ENCODE data around the gene IP6K1.

IP6K1 gene

DNA sequence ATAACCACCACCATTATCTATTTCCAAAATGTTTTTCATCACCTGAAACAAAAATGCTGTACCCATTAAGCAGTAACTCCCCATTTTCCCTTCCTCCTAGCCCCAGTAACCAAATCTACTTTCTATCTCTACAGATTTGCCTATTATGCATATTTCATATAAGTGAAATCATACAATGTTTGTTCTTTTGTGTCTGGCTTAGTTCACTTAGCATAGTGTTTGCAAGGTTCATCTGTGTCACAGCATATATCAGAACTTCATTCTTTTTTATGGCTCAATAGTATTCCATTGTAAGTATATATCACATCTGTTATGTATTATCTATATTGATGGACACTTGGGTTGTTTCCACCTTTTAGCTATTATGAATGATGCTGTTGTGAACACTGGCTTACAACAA is 45.9 kb downstream of the IP6K1 start:
- H3K4me3 ChIP-seq (ENCODE audit: low read depth, low read length): no peak overlapping the region
- no peak for TF ChIP-seq CTCF (IDR thresholded peaks at IDR 0.05; ENCODE audit: low read depth, low read length)

DNA sequence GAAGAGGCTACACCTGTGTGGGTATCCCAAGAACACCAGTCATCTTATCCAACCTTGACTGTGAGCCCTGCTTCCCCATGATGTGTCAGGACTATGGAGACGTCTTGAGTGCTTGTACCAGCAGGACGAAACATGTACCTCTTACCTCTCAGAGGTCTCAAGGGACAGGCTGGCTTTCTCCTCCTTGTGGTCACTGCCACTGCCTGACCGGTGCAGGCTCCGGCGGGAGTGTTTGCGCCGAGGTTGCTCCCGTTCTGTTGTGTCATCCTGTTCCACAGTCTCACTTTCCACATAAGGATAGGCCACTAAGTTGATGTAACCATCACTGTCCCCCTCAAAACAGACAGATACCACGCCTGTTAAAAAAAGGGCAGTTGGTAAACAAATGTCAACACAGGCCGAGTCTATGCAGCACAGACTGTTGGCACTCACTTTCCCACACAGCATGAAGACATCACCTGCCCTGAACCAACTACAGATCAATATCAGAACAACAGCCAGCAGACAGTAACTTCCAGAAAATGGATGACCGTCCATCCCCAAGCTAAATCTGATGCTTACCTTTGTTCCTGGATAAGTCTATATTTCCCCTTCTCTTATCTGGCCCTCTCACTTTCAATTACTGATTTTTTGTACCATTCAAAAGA is 48.2 kb downstream of the IP6K1 start:
- no peak for TF ChIP-seq CTCF (IDR thresholded peaks at IDR 0.05; ENCODE audit: low read depth, low read length)
- no peak overlapping the region for H3K4me3 ChIP-seq (ENCODE audit: low read depth, low read length)

DNA sequence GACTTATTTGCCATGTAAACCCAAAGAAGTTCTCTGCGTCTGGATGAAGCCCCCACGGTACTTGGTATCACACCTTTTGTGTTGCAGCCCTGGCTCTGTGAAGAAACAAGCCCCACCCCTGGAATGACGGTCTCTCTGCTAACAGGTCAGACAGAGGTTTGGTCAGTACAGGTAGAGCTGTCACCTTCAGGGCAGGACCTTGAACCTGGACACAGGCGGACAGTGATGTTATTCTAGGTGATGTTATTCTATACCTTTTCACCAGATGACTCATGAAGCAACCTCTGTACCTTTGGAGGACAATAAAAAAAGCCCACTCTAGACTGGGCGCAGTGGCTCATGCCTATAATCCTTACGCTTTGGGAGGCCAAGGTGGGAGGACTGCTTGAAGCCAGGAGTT is 51.6 kb downstream of the IP6K1 start:
- TF ChIP-seq CTCF (IDR thresholded peaks at IDR 0.05; ENCODE audit: low read depth, low read length): no peak
- H3K4me3 ChIP-seq (ENCODE audit: low read depth, low read length): no peak overlapping the region

DNA sequence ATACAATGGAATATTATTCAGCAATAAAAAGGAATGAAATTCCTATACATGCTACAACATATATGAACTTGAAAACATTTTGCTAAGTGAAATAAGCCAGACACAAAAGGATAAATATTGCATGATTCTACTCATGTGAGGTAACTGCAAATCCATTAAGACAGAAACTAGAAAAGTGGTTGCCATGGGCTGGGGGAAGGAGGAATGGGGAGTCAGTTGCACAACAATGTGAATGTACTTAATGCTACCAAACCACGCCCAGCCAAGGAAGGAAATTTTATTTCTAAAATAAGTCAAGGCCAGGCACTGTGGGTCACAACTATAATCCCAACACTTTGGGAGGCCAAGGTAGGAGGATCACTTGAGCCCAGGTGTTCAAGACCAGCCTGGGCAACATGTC is 52.8 kb downstream of the IP6K1 start:
- no peak overlapping the region for H3K4me3 ChIP-seq (ENCODE audit: low read depth, low read length)
- TF ChIP-seq CTCF (IDR thresholded peaks at IDR 0.05; ENCODE audit: low read depth, low read length): no peak

DNA sequence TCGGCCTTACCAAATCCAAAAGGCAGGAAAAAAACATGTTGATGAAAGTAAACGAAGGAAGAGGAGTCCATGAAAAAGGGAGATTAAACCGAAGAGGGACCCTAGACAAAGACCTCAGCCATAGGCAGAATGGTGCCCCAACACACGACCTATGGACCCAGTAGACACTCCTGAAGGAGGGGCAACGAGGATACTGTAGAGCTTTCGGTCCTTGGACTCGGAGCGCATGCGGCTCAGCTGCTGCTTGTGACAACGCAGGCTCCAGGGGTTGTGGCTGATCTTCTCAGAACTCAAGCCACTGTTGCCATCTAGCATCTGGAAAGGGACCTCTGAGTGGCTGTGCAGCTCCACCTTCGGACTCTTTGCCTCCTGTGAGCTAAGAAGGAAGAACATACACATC is 53.7 kb downstream of the IP6K1 start:
- H3K4me3 ChIP-seq (ENCODE audit: low read depth, low read length): no peak overlapping the region
- no peak for TF ChIP-seq CTCF (IDR thresholded peaks at IDR 0.05; ENCODE audit: low read depth, low read length)

DNA sequence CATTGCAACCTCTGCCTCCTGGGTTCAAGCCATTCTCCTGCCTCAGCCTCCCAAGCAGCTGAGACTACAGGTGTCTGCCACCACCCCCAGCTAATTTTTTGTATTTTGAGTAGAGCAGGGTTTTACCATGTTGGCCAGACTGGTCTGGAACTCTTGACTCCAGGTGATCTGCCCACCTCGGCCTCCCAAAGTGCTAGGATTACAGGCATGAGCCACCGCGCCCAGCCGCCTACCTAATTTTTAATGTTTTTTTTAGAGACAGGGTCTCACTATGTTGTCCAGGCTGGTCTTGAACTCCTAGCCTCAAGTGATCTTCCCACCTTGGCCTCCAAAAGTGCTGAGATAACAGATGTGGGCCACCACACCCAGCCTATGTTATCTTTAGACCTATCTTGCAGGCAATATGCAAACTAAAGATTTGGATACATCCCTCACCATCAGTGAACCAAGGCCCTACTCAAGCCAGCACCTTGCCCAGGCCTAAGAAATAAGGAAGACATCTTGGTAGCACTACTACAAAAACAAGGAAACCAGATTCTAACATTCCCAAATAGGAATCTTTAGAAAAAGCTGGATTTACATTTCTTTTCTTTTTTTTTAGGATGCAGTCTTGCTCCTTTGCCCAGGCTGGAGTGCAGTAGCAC is 56.3 kb downstream of the IP6K1 start:
- TF ChIP-seq CTCF (IDR thresholded peaks at IDR 0.05; ENCODE audit: low read depth, low read length): no peak
- H3K4me3 ChIP-seq (ENCODE audit: low read depth, low read length): no peak overlapping the region

- no peak overlapping the region for H3K4me3 ChIP-seq (ENCODE audit: low read depth, low read length)
Observed at GRCh38 chr3:49727924-49728361, 58.4 kb downstream of the IP6K1 start.

More at GRCh38 chr3:49727924-49728361, 58.4 kb downstream of the IP6K1 start:
- TF ChIP-seq CTCF (IDR thresholded peaks at IDR 0.05; ENCODE audit: low read depth, low read length): no peak
